Measurements from ENCODE around the gene BLOC1S5. TPM values are rescaled to one million over a fixed set of nuclear protein-coding genes. Genes with fewer than 3 reads are reported as not detected.

Gene BLOC1S5
- total and polyA plus RNA-seq, 2 of the 13 experiments (the other 11 are each of a cell fraction or from before 2014, with no cell fraction given), result 10.5 to 41.5 TPM

DNA sequence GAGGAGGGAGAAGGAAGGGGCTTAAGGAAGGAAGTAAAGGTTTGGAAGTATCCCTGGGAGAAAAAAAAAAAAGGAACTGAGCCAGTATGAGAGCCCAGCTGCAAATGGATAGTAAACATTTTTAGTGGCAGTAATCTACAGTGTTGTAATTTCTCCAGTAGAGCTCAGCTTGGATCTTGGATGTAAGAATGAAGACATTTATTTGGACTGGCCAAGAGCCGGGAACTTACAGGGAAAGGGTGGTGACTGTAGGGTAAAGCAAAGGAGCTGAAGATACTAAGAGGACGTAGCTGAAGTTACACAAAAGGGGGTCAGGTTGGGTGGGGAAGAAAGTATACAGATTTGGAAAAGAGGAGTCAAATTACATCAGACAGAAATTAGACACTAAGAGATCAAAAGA lies 24.7 kb upstream of the BLOC1S5 start:
- no peak overlapping the region for H3K4me2 ChIP-seq (ENCODE audit: low read depth, low read length)
- no peaks in the 10 kb centered on the region for H3K27me3 ChIP-seq (ENCODE audit: control insufficient read depth in 1 of 2, insufficient read depth in 2 of 2, low read length in 2 of 2)
- TF ChIP-seq, protein P1, sequence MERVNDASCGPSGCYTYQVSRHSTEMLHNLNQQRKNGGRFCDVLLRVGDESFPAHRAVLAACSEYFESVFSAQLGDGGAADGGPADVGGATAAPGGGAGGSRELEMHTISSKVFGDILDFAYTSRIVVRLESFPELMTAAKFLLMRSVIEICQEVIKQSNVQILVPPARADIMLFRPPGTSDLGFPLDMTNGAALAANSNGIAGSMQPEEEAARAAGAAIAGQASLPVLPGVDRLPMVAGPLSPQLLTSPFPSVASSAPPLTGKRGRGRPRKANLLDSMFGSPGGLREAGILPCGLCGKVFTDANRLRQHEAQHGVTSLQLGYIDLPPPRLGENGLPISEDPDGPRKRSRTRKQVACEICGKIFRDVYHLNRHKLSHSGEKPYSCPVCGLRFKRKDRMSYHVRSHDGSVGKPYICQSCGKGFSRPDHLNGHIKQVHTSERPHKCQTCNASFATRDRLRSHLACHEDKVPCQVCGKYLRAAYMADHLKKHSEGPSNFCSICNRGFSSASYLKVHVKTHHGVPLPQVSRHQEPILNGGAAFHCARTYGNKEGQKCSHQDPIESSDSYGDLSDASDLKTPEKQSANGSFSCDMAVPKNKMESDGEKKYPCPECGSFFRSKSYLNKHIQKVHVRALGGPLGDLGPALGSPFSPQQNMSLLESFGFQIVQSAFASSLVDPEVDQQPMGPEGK (CRISPR knock-in tag; IDR thresholded peaks at IDR 0.05), result no peak
- TF ChIP-seq FOXO4 (CRISPR knock-in tag; conservative IDR thresholded peaks at IDR 0.05) (0 out of 2 replicates have a peak, but pooled peaks have one; percentile 41), PHF5A (CRISPR knock-in tag; IDR thresholded peaks at IDR 0.05; ENCODE audit: low read depth, unreplicated experiment) (no peak)
- no peak overlapping the region for H3K27ac ChIP-seq (ENCODE audit: extremely low read length, insufficient read depth, low read length)
- CTCF ChIA-PET (ENCODE audit: low intra/inter-chr PET ratio, low total read pairs), result no interaction called here
- no peak for DNase-seq (ENCODE audit: low spot score)
- H3K4me3 ChIP-seq (replicated peaks in 1 of 3; ENCODE audit: insufficient read depth in 1 of 3, low read depth in 2 of 3, low read length in 3 of 3), result no peak overlapping the region
- no peaks in the 10 kb centered on the region for H3K9me3 ChIP-seq (ENCODE audit: low read length)
- H3K4me1 ChIP-seq (ENCODE audit: insufficient read depth, low read length), result peaks cover 26% of the 10 kb centered on the region
- POLR2A ChIA-PET, result interaction anchor here (1.0 to 1.1 kb wide), 2 partner anchors 13 to 24 kb away, joined by 3 to 7 read pairs; partner anchors contain the start of gene EEF1E1
- peaks cover 24 to 62% of the 10 kb centered on the region in 2 experiments for H3K36me3 ChIP-seq (replicated peaks in 1 of 2; ENCODE audit: control insufficient read depth in 1 of 2, insufficient read depth in 2 of 2, low read length in 2 of 2)
- ATAC-seq, result no peak
- H2AFZ ChIP-seq (ENCODE audit: low read length), result no peak overlapping the region
- intact Hi-C loops (cut with micrococcal nuclease; ENCODE audit: unreplicated experiment), result no loop called here
- BruUV-seq (replicated peaks), result no TSS peak
- 96% methylated on average over 2 of the region's 2 CpGs for WGBS (ENCODE audit: low lambda C conversion rate)
- H3K79me2 ChIP-seq (ENCODE audit: insufficient read depth, low read length), result peaks cover 9% of the 10 kb centered on the region
- in situ Hi-C loops (cut with HindIII; ENCODE audit: extremely low pct_ligation_motif_present, low pct_unique_long_range_greater_than_20kb), result no loop called here
- H4K20me1 ChIP-seq (ENCODE audit: insufficient read depth, low read length), result no peaks in the 10 kb centered on the region
- no peak overlapping the region for H3K9ac ChIP-seq (ENCODE audit: insufficient read depth, low read depth, low read length)
- no peak for FAIRE-seq
